ENCODE data around the gene KCNE1. TPM values are rescaled to one million over a fixed set of nuclear protein-coding genes. Genes with fewer than 3 reads are reported as not detected.

KCNE1 gene
- total and polyA plus RNA-seq, 2 of the 4 experiments (the other 2 are of a cell fraction), result 0.46 to 0.90 TPM

DNA sequence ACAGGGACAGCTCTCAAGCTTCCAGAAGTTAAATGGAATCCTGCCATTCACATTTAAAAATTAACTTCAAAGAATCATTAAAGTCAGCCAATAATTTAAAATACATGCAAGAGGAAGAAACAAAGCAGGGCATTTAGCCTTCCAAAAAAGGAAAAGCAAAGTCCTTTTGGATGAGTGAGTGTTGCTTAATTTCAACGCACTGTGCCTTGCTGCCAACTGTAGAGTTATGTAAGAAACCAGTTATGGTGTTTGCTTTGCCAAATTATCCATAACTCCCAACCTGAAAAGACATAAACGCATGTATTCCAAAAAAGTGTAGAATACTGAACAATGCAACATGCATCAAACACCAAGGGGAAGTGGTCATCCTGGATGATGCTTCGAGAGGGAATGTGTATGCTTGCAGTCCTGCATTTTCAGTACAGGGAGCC, 16.1 kb upstream of the KCNE1 start:
- H3K9me1 ChIP-seq (ENCODE audit: insufficient read depth, low read length), result peaks cover 3% of the 10 kb centered on the region; the same call in 1 of the 2 replicates
- no peak overlapping the region for H2AK9ac ChIP-seq (replicated peaks; ENCODE audit: low read depth, low read length, poor library complexity)
- H3K18ac ChIP-seq (ENCODE audit: low read depth, low read length), result peak overlapping the region; percentile 74
- CTCF ChIA-PET, result no interaction called here
- in situ Hi-C loops (cut with MboI; ENCODE audit: low sequenced_read_pairs), result no loop called here
- H3K4me3 ChIP-seq (ENCODE audit: insufficient read depth, low read depth, low read length), result no peak overlapping the region
- no peaks in the 10 kb centered on the region for H3K27me3 ChIP-seq (ENCODE audit: control insufficient read depth, insufficient read depth, low read length)
- no peaks in the 10 kb centered on the region for H3K9me3 ChIP-seq (ENCODE audit: control insufficient read depth, insufficient read depth, low read length)
- peak overlapping the region; percentile 31 for H4K91ac ChIP-seq (ENCODE audit: insufficient read depth, low read depth, low read length)
- peak overlapping the region; percentile 77 for H3K4ac ChIP-seq (ENCODE audit: low read depth, low read length)
- POLR2A ChIA-PET (ENCODE audit: unreplicated experiment), result no interaction called here
- H3K36me3 ChIP-seq (ENCODE audit: control insufficient read depth, insufficient read depth, low read length), result peaks cover 3% of the 10 kb centered on the region
- peaks cover 6% of the 10 kb centered on the region for H3K4me1 ChIP-seq (ENCODE audit: control insufficient read depth, insufficient read depth, low read length)
- H3K4me2 ChIP-seq (ENCODE audit: low read depth, low read length), result no peak overlapping the region; the same call in 1 of the 2 replicates
- peak; percentile 51 for DNase-seq
- peak overlapping the region; percentile 97 for H2BK15ac ChIP-seq (ENCODE audit: low read depth, low read length)
- intact Hi-C loops (cut with micrococcal nuclease), result loop anchor here (5.0 kb wide), 1 partner anchor 74 kb away; no protein-coding TSS in a partner anchor
- TF ChIP-seq, protein P1, sequence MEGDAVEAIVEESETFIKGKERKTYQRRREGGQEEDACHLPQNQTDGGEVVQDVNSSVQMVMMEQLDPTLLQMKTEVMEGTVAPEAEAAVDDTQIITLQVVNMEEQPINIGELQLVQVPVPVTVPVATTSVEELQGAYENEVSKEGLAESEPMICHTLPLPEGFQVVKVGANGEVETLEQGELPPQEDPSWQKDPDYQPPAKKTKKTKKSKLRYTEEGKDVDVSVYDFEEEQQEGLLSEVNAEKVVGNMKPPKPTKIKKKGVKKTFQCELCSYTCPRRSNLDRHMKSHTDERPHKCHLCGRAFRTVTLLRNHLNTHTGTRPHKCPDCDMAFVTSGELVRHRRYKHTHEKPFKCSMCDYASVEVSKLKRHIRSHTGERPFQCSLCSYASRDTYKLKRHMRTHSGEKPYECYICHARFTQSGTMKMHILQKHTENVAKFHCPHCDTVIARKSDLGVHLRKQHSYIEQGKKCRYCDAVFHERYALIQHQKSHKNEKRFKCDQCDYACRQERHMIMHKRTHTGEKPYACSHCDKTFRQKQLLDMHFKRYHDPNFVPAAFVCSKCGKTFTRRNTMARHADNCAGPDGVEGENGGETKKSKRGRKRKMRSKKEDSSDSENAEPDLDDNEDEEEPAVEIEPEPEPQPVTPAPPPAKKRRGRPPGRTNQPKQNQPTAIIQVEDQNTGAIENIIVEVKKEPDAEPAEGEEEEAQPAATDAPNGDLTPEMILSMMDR (conservative IDR thresholded peaks at IDR 0.05; ENCODE audit: low read depth, low read length), result no peak
- TF ChIP-seq CEBPB (IDR thresholded peaks at IDR 0.05; ENCODE audit: low read depth, low read length), result peak; percentile 16; the same call in 1 of the 2 replicates
- TF ChIP-seq, protein P2, sequence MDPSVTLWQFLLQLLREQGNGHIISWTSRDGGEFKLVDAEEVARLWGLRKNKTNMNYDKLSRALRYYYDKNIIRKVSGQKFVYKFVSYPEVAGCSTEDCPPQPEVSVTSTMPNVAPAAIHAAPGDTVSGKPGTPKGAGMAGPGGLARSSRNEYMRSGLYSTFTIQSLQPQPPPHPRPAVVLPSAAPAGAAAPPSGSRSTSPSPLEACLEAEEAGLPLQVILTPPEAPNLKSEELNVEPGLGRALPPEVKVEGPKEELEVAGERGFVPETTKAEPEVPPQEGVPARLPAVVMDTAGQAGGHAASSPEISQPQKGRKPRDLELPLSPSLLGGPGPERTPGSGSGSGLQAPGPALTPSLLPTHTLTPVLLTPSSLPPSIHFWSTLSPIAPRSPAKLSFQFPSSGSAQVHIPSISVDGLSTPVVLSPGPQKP (IDR thresholded peaks at IDR 0.05; ENCODE audit: borderline replicate concordance, low read depth, low read length), result no peak
- no peak for TF ChIP-seq CHD1 (IDR thresholded peaks at IDR 0.05; ENCODE audit: low read depth, low read length)
- no peak for TF ChIP-seq FOS (IDR thresholded peaks at IDR 0.05; ENCODE audit: low read depth, low read length)
- peak overlapping the region; percentile 90 for H2BK20ac ChIP-seq (ENCODE audit: low read depth, low read length)
- no peak overlapping the region; the same call in 1 of the 2 replicates for H4K5ac ChIP-seq (ENCODE audit: low read depth, low read length)
- H3K9ac ChIP-seq (ENCODE audit: low read depth, low read length), result no peak overlapping the region
- ATAC-seq (ENCODE audit: low read depth), result no peak
- peak overlapping the region; percentile 86 for H2AK5ac ChIP-seq (ENCODE audit: low read depth, low read length)
- dilution Hi-C loops (cut with HindIII; ENCODE audit: low sequenced_read_pairs, unreplicated experiment), result no loop called here
- peak overlapping the region; percentile 20; the same call in 1 of the 2 replicates for H3K56ac ChIP-seq (ENCODE audit: extremely low read depth, insufficient read depth, low read length)
- WGBS, 2 experiments (ENCODE audit: extremely low coverage in 2 of 2, insufficient read length in 1 of 2), result no CpG with 5 or more reads among the region's 3 CpGs
- peak overlapping the region; percentile 53 for H3K14ac ChIP-seq (replicated peaks; ENCODE audit: low read depth, low read length)
- peaks cover 13% of the 10 kb centered on the region for H4K20me1 ChIP-seq (ENCODE audit: insufficient read depth, low read length)
- peaks cover 3 to 40% of the 10 kb centered on the region in 2 experiments; a peak in 3 of 4 replicates for H3K79me1 ChIP-seq (ENCODE audit: low read depth in 1 of 2, low read length in 2 of 2)
- H3K27ac ChIP-seq (ENCODE audit: insufficient read depth, low read length), result 0 out of 2 replicates have a peak overlapping the region, but pooled peaks have one; percentile 1
- peak overlapping the region; percentile 72 for H2BK5ac ChIP-seq (ENCODE audit: low read depth, low read length, poor library complexity, severe bottlenecking)
- peak overlapping the region; percentile 80 for H2BK120ac ChIP-seq (ENCODE audit: low read depth, low read length)
- BruUV-seq (replicated peaks), result no TSS peak
- peak overlapping the region; percentile 44; the same call in 1 of the 2 replicates for H3K23ac ChIP-seq (ENCODE audit: low read depth, low read length)
- H2AFZ ChIP-seq (replicated peaks; ENCODE audit: low read length, poor library complexity), result peak overlapping the region; percentile 27
- H4K8ac ChIP-seq (ENCODE audit: low read depth in 2 of 2, low read length in 2 of 2), result peak overlapping the region; percentile 47 to 55; a peak in 3 of 4 replicates
